ENCODE results near the gene SLC12A2. TPM values are rescaled to one million over a fixed set of nuclear protein-coding genes. Genes with fewer than 3 reads are reported as not detected.

SLC12A2 gene
- polyA plus RNA-seq, 6 donors from 2014 or later = 7.3 to 18.7 (median 11.3) TPM

DNA sequence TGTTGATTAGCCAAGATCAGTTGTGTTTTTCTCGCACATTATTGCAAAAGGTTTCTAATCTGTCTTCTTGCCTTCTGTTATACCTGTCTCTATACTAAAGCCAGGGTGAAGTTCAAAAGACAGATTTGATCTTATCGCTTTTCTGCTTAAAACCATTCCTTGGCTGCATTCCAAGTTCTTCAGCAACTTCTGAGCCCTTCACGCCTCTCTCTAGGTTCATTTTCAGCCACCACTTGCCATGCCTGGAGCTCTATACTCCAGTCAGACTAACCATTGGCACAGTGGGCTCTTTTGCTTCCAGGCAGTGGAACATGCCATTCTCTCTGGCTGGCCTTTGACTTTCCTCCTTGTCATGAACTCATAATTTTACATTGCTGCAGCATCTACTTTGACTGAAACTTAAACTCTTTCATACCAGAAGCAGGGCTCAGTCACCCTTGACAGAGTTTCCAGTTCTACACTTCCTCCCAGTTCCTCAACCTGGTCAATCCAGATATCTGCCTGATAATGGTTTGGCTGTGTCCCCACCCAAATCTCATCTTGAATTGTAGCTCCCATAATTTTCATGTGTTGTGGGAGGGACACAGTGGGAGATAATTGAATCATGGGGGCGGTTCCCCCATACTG is 114.4 kb downstream of the SLC12A2 start:
- Mint-ChIP-seq H3K9me3 (peaks cover 0 to 11% (median 0%) of the 10 kb centered on the region in 7 donors), H3K27me3 (no peaks in the 10 kb centered on the region), H3K27ac (peak overlapping the region in 3 of 6 donors; percentile 27 to 70 (median 29)), H3K4me3 (no peak overlapping the region), H3K4me1 (peaks cover 0 to 16% (median 8%) of the 10 kb centered on the region in 3 donors), H3K36me3 (peaks cover 9 to 11% of the 10 kb centered on the region in 2 donors)
- no peak for ATAC-seq (ENCODE audit: low read depth in 2 of 2)
- DNase-seq = no peak

GRCh38 chr5:128199104-128199503 is 115.5 kb downstream of the SLC12A2 start:
- Mint-ChIP-seq H3K4me3 (no peak overlapping the region), H3K36me3 (peaks cover 5 to 11% of the 10 kb centered on the region in 2 donors), H3K9me3 (peaks cover 0 to 11% (median 0%) of the 10 kb centered on the region in 7 donors), H3K27ac (no peak overlapping the region), H3K4me1 (peaks cover 0 to 16% (median 8%) of the 10 kb centered on the region in 3 donors), H3K27me3 (no peaks in the 10 kb centered on the region)
- DNase-seq (no peak), ATAC-seq (ENCODE audit: low read depth in 2 of 2) (no peak)

DNA sequence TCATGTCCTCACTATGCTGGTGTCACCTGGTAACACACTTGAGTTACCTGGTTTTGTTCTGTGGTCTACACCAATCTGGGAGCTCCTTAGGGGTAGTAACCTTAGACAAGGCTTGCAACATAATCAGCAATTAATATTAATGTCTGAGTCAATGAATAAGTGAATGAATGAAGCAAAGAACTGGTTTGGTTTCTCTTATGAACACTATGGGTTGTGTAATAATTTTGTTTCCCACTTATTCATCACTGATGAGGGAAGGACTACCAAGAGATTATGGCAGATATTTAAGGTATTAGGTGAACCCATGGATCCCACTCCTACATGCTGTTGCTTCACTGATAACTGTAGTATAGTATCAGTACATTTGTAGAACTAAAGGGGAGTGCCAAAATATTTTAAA is 116.0 kb downstream of the SLC12A2 start:
- DNase-seq (no peak), ATAC-seq (ENCODE audit: low read depth in 2 of 2) (no peak)
- H3K4me3 Mint-ChIP-seq = no peak overlapping the region
- H3K4me1 Mint-ChIP-seq = peaks cover 0 to 16% (median 8%) of the 10 kb centered on the region in 3 donors
- H3K27me3 Mint-ChIP-seq = no peaks in the 10 kb centered on the region
- peaks cover 5 to 11% of the 10 kb centered on the region in 2 donors for H3K36me3 Mint-ChIP-seq
- no peak overlapping the region for H3K27ac Mint-ChIP-seq
- peaks cover 0 to 11% (median 0%) of the 10 kb centered on the region in 7 donors for H3K9me3 Mint-ChIP-seq

- ATAC-seq (ENCODE audit: low read depth in 2 of 2) = peak; percentile 81 to 89
- Mint-ChIP-seq H3K4me3 (peak overlapping the region in 5 of 8 donors; percentile 15 to 65 (median 55)), H3K36me3 (peaks cover 5 to 11% of the 10 kb centered on the region in 2 donors), H3K9me3 (peaks cover 0 to 11% (median 0%) of the 10 kb centered on the region in 7 donors), H3K4me1 (peaks cover 0 to 16% (median 8%) of the 10 kb centered on the region in 3 donors), H3K27ac (peak overlapping the region in 1 of 6 donors; percentile 60), H3K27me3 (no peaks in the 10 kb centered on the region)
- DNase-seq = peak; percentile 63
Observed at GRCh38 chr5:128201065-128201926, 117.7 kb downstream of the SLC12A2 start.

- peaks cover 2 to 11% of the 10 kb centered on the region in 2 donors for H3K36me3 Mint-ChIP-seq
- peaks cover 0 to 11% (median 0%) of the 10 kb centered on the region in 7 donors for H3K9me3 Mint-ChIP-seq
- H3K4me3 Mint-ChIP-seq = no peak overlapping the region
- ATAC-seq (ENCODE audit: low read depth in 2 of 2) (no peak), DNase-seq (no peak)
- peaks cover 0 to 16% (median 8%) of the 10 kb centered on the region in 3 donors for H3K4me1 Mint-ChIP-seq
- no peaks in the 10 kb centered on the region for H3K27me3 Mint-ChIP-seq
- H3K27ac Mint-ChIP-seq = no peak overlapping the region
Observed at GRCh38 chr5:128202320-128202719, 118.8 kb downstream of the SLC12A2 start.

DNA sequence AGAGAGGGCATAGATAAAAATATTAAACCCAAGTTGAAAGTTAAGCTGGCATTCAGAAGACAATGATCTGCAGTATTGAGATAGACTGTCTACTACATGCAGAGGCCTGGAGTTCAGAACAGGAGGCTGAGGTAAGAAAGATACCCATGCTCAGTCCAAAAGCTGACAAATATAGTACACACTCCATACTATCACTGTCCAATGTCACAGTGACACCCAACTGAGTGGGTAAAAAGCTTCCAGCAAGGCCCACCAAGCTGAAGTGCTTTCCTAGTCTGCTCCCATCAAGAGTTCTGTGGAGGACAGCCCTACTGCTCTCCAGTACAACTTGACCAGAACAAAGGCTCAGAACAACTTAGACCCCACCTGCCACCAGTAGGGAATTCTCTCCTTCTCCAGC is 124.9 kb downstream of the SLC12A2 start:
- no peak overlapping the region for H3K27ac Mint-ChIP-seq
- H3K9me3 Mint-ChIP-seq = peaks cover 0 to 2% (median 0%) of the 10 kb centered on the region in 7 donors
- DNase-seq = no peak
- no peak for ATAC-seq (ENCODE audit: low read depth in 2 of 2)
- H3K4me3 Mint-ChIP-seq = no peak overlapping the region
- peaks cover 0 to 8% (median 0%) of the 10 kb centered on the region in 3 donors for H3K27me3 Mint-ChIP-seq
- H3K36me3 Mint-ChIP-seq = no peaks in the 10 kb centered on the region
- H3K4me1 Mint-ChIP-seq = peaks cover 0 to 1% (median 0%) of the 10 kb centered on the region in 3 donors

GRCh38 chr5:128212191-128212806 is 128.7 kb downstream of the SLC12A2 start:
- Mint-ChIP-seq H3K9me3 (no peaks in the 10 kb centered on the region), H3K36me3 (no peaks in the 10 kb centered on the region)

GRCh38 chr5:128213340-128213739 is 129.8 kb downstream of the SLC12A2 start:
- H3K4me3 Mint-ChIP-seq = no peak overlapping the region
- ATAC-seq (ENCODE audit: low read depth in 2 of 2) (no peak), DNase-seq (no peak)
- H3K27me3 Mint-ChIP-seq = peaks cover 0 to 8% (median 0%) of the 10 kb centered on the region in 3 donors
- H3K27ac Mint-ChIP-seq = peak overlapping the region in 2 of 6 donors; percentile 0 to 7
- no peaks in the 10 kb centered on the region for H3K9me3 Mint-ChIP-seq
- no peaks in the 10 kb centered on the region for H3K36me3 Mint-ChIP-seq
- peaks cover 0 to 2% (median 0%) of the 10 kb centered on the region in 3 donors for H3K4me1 Mint-ChIP-seq

More at GRCh38 chr5:128212191-128212806, 128.7 kb downstream of the SLC12A2 start:
- H3K27ac Mint-ChIP-seq = no peak overlapping the region
- DNase-seq = no peak
- peaks cover 0 to 8% (median 0%) of the 10 kb centered on the region in 3 donors for H3K27me3 Mint-ChIP-seq
- H3K4me3 Mint-ChIP-seq = no peak overlapping the region
- H3K4me1 Mint-ChIP-seq = peaks cover 0 to 2% (median 0%) of the 10 kb centered on the region in 3 donors
- no peak for ATAC-seq (ENCODE audit: low read depth in 2 of 2)

- H3K36me3 Mint-ChIP-seq = no peaks in the 10 kb centered on the region
- peaks cover 0 to 4% (median 0%) of the 10 kb centered on the region in 3 donors for H3K27me3 Mint-ChIP-seq
- ATAC-seq (ENCODE audit: low read depth in 2 of 2) (no peak), DNase-seq (no peak)
- peaks cover 0 to 2% (median 0%) of the 10 kb centered on the region in 3 donors for H3K4me1 Mint-ChIP-seq
- no peak overlapping the region for H3K27ac Mint-ChIP-seq
- H3K4me3 Mint-ChIP-seq = no peak overlapping the region
- no peaks in the 10 kb centered on the region for H3K9me3 Mint-ChIP-seq
Observed at GRCh38 chr5:128213833-128214232, 130.3 kb downstream of the SLC12A2 start.

- Mint-ChIP-seq H3K9me3 (peaks cover 0 to 2% (median 0%) of the 10 kb centered on the region in 7 donors), H3K27ac (peak overlapping the region in 1 of 6 donors; percentile 64), H3K4me1 (peaks cover 0 to 2% (median 0%) of the 10 kb centered on the region in 3 donors), H3K36me3 (no peaks in the 10 kb centered on the region), H3K4me3 (no peak overlapping the region), H3K27me3 (peaks cover 0 to 9% (median 0%) of the 10 kb centered on the region in 3 donors)
- DNase-seq (no peak), ATAC-seq (ENCODE audit: low read depth in 2 of 2) (no peak)
Observed at GRCh38 chr5:128216285-128216684, 132.7 kb downstream of the SLC12A2 start.

DNA sequence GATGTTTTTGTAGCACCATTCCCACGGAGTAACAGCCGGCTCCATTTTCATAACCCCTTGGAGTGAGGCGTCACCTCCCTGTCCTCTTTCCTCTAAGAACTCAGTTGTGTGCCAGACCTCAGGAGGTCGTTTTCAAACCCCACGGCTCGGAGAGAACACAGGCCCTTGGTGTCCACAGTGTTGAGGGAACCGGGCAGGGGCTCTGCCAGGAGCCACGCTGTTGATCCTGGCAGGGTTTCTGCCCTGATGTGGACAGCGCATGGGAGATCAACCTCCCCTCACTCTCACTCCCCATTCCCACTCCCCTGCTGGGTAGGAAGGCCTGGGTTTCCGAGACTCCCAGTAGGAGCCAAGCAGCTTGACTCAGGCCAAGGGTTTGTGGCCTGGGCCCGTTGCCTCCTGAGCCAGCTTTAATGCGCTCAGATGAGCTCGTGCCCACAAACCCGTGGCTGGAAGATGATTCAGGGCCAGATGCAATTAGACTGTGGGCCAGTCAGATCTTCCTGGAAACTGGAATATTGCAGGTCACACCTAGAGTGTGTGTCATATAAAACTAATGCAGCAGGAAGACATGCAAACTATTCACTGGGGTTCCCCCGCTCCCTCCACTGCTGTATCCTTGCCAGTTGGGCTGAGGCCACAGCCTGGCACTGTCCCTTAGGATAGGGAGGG is 133.4 kb downstream of the SLC12A2 start:
- Mint-ChIP-seq H3K4me3 (no peak overlapping the region), H3K27me3 (peaks cover 0 to 9% (median 0%) of the 10 kb centered on the region in 3 donors), H3K4me1 (peaks cover 0 to 2% (median 0%) of the 10 kb centered on the region in 3 donors), H3K36me3 (no peaks in the 10 kb centered on the region), H3K27ac (no peak overlapping the region), H3K9me3 (peaks cover 0 to 2% (median 0%) of the 10 kb centered on the region in 7 donors)
- ATAC-seq (ENCODE audit: low read depth in 2 of 2) (no peak), DNase-seq (no peak)

GRCh38 chr5:128220841-128221240 is 137.3 kb downstream of the SLC12A2 start:
- no peak overlapping the region for H3K27ac Mint-ChIP-seq
- H3K9me3 Mint-ChIP-seq = peaks cover 0 to 2% (median 0%) of the 10 kb centered on the region in 7 donors
- peaks cover 0 to 24% (median 3%) of the 10 kb centered on the region in 3 donors for H3K27me3 Mint-ChIP-seq
- no peak overlapping the region for H3K4me3 Mint-ChIP-seq
- ATAC-seq (ENCODE audit: low read depth in 2 of 2) (no peak), DNase-seq (no peak)
- no peaks in the 10 kb centered on the region for H3K36me3 Mint-ChIP-seq
- H3K4me1 Mint-ChIP-seq = no peaks in the 10 kb centered on the region

DNA sequence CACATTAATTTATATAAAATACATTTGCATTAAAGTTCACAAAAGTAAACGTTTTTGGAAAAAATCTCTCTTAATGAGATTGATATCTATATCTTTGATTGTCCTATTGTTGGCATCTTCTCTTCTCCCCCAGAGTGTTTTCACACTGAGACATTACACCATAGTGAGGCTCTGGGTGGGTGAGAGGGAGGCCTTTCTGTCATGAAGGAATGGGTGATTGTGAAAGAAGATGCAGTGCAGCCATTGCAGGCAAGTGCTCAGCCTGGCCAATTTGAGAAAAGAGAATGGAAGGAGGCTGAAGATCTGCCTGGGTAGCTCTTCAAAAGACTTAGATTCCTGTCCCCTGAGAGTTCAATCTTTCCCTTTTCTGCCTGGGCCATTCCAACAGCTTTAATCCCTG is 140.8 kb downstream of the SLC12A2 start:
- ATAC-seq (ENCODE audit: low read depth in 2 of 2) (no peak), DNase-seq (no peak)
- no peaks in the 10 kb centered on the region for H3K4me1 Mint-ChIP-seq
- no peak overlapping the region for H3K4me3 Mint-ChIP-seq
- H3K27me3 Mint-ChIP-seq = peaks cover 0 to 20% (median 3%) of the 10 kb centered on the region in 3 donors
- H3K27ac Mint-ChIP-seq = no peak overlapping the region
- peaks cover 0 to 2% (median 0%) of the 10 kb centered on the region in 7 donors for H3K9me3 Mint-ChIP-seq
- H3K36me3 Mint-ChIP-seq = no peaks in the 10 kb centered on the region

Data from naive B cell (primary cell).